IMR-90 (cell line): ENCODE results near the gene SLC31A2. TPM values are rescaled to one million over a fixed set of nuclear protein-coding genes. Genes with fewer than 3 reads are reported as not detected.

ENCODE experiments used
- ATAC-seq: fragments of 200-7000 bp; cut with Tn5 transposase; 2 replicates; pipeline ENCODE4 v1.9.1; 2020; ENCODE audit warnings: low read depth, mild to moderate bottlenecking, moderate library complexity
- BruUV-seq: library from RNA; stranded (reverse); fragments of 400-500 nt; replicated peaks from 2 replicates; lab custom pipeline; 2021; lab: Mats Ljungman, UMichigan
- CTCF ChIA-PET: fragments of 300-600 bp; formaldehyde crosslinking; extraction: SDS; loops from one replicate; lab custom pipeline; 2021; ENCODE audit warnings: antibody characterized with exemption; lab: Yijun Ruan, JAX
- POLR2A ChIA-PET: fragments of 300-600 bp; sonication (Branson Sonifier 250); formaldehyde crosslinking; loops from one replicate; lab custom pipeline; 2022; ENCODE audit warnings: antibody characterized with exemption; ENCODE audit not compliant: unreplicated experiment; lab: Charles Lee
- DNase-seq: peaks from one replicate; pipeline ENCODE4 v3.0.0; 2013
- H2AFZ ChIP-seq: replicated peaks from 2 replicates; pipeline ENCODE3; 2013; ENCODE audit warnings: low read length, mild to moderate bottlenecking; ENCODE audit not compliant: poor library complexity
- H2AK5ac ChIP-seq: 2 replicates; pipeline ENCODE4 v1.6.1; 2013; ENCODE audit warnings: low read depth, low read length, inconsistent platforms
- H2AK9ac ChIP-seq: replicated peaks from 2 replicates; pipeline ENCODE3; 2013; ENCODE audit warnings: mild to moderate bottlenecking, low read depth, low read length, moderate library complexity; ENCODE audit not compliant: poor library complexity
- H2BK120ac ChIP-seq: 2 replicates; pipeline ENCODE4 v1.6.1; 2013; ENCODE audit warnings: low read depth, low read length, inconsistent platforms
- H2BK15ac ChIP-seq: 3 replicates; pipeline ENCODE4 v1.6.1; 2013; ENCODE audit warnings: low read depth, low read length, inconsistent platforms
- H2BK20ac ChIP-seq: 2 replicates; pipeline ENCODE4 v1.6.1; 2013; ENCODE audit warnings: low read depth, mild to moderate bottlenecking, inconsistent platforms, low read length, moderate library complexity
- H2BK5ac ChIP-seq: 2 replicates; pipeline ENCODE4 v1.6.1; 2013; ENCODE audit warnings: mild to moderate bottlenecking, low read depth, low read length, inconsistent platforms; ENCODE audit not compliant: poor library complexity, severe bottlenecking
- H3K14ac ChIP-seq: replicated peaks from 2 replicates; pipeline ENCODE4 v1.6.1; 2013; ENCODE audit warnings: low read depth, low read length, inconsistent platforms
- H3K18ac ChIP-seq: 2 replicates; pipeline ENCODE4 v1.6.1; 2013; ENCODE audit warnings: low read depth, low read length, control low read depth
- H3K23ac ChIP-seq: 2 replicates; pipeline ENCODE4 v1.6.1; 2013; ENCODE audit warnings: low read depth, low read length, inconsistent platforms
- H3K27ac ChIP-seq: 2 replicates; pipeline ENCODE4 v1.5.1; 2013; ENCODE audit warnings: mild to moderate bottlenecking, control low read depth, low read length; ENCODE audit not compliant: insufficient read depth
- H3K27me3 ChIP-seq: 2 replicates; pipeline ENCODE4 v1.6.1; 2013; ENCODE audit warnings: low read length; ENCODE audit not compliant: control insufficient read depth, insufficient read depth
- H3K36me3 ChIP-seq: 2 replicates; pipeline ENCODE4 v1.6.1; 2013; ENCODE audit warnings: low read length, mixed read lengths; ENCODE audit not compliant: control insufficient read depth, insufficient read depth
- H3K4ac ChIP-seq: 2 replicates; pipeline ENCODE4 v1.6.1; 2013; ENCODE audit warnings: low read depth, low read length, inconsistent platforms
- H3K4me1 ChIP-seq: 2 replicates; pipeline ENCODE4 v1.6.1; 2013; ENCODE audit warnings: low read length, mixed read lengths; ENCODE audit not compliant: control insufficient read depth, insufficient read depth
- H3K4me2 ChIP-seq: 2 replicates; pipeline ENCODE4 v1.6.1; 2013; ENCODE audit warnings: low read depth, mild to moderate bottlenecking, control low read depth, low read length, moderate library complexity
- H3K4me3 ChIP-seq: 2 replicates; pipeline ENCODE4 v1.5.1; 2013; ENCODE audit warnings: low read depth, mild to moderate bottlenecking, control low read depth, low read length, moderate library complexity; ENCODE audit not compliant: insufficient read depth
- H3K56ac ChIP-seq: 2 replicates; pipeline ENCODE4 v1.6.1; 2013; ENCODE audit warnings: low read length, inconsistent platforms; ENCODE audit not compliant: insufficient read depth; ENCODE audit errors: extremely low read depth
- H3K79me1 ChIP-seq, 2 experiments: 2 replicates each; pipeline ENCODE4 v1.6.1; 2013; ENCODE audit warnings: low read length in 2 of 2, inconsistent platforms in 1 of 2, low read depth in 1 of 2
- H3K9ac ChIP-seq: 2 replicates; pipeline ENCODE4 v1.6.1; 2013; ENCODE audit warnings: low read depth, low read length, control low read depth
- H3K9me1 ChIP-seq: 2 replicates; pipeline ENCODE4 v1.6.1; 2013; ENCODE audit warnings: low read length, inconsistent platforms; ENCODE audit not compliant: insufficient read depth
- H3K9me3 ChIP-seq: 2 replicates; pipeline ENCODE4 v1.6.1; 2013; ENCODE audit warnings: low read length; ENCODE audit not compliant: control insufficient read depth, insufficient read depth
- H4K20me1 ChIP-seq: 2 replicates; pipeline ENCODE4 v1.6.1; 2013; ENCODE audit warnings: low read length, inconsistent platforms; ENCODE audit not compliant: insufficient read depth
- H4K5ac ChIP-seq: 2 replicates; pipeline ENCODE4 v1.6.1; 2013; ENCODE audit warnings: mild to moderate bottlenecking, low read depth, low read length, control low read depth
- H4K8ac ChIP-seq, 2 experiments: 2 replicates each; pipeline ENCODE4 v1.6.1; 2013; ENCODE audit warnings: low read depth in 2 of 2, low read length in 2 of 2, control low read depth in 1 of 2, inconsistent platforms in 1 of 2
- H4K91ac ChIP-seq: 2 replicates; pipeline ENCODE4 v1.6.1; 2013; ENCODE audit warnings: low read depth, low read length, inconsistent platforms; ENCODE audit not compliant: insufficient read depth
- BHLHE40 ChIP-seq: fragments of 150-350 bp; IDR thresholded peaks from 2 replicates; pipeline ENCODE4 v1.6.1; 2016; ENCODE audit warnings: mild to moderate bottlenecking, low read depth, low read length
- CEBPB ChIP-seq: IDR thresholded peaks from 2 replicates; pipeline ENCODE4 v1.6.1; 2012; ENCODE audit warnings: low read depth, low read length, improper control_type of control experiment
- MAZ ChIP-seq: IDR thresholded peaks from 2 replicates; pipeline ENCODE4 v1.6.1; 2012; ENCODE audit warnings: low read depth, mild to moderate bottlenecking, low read length, improper control_type of control experiment, moderate library complexity, borderline replicate concordance
- NFE2L2 ChIP-seq: fragments of 150-350 bp; IDR thresholded peaks from 2 replicates; pipeline ENCODE4 v1.6.1; 2016; ENCODE audit warnings: low read depth, mild to moderate bottlenecking, low read length
- POLR2A ChIP-seq: IDR thresholded peaks from 2 replicates; pipeline ENCODE4 v1.6.1; 2012; ENCODE audit warnings: mild to moderate bottlenecking, low read depth, low read length
- RCOR1 ChIP-seq: IDR thresholded peaks from 2 replicates; pipeline ENCODE4 v1.6.1; 2012; ENCODE audit warnings: mild to moderate bottlenecking, low read length, improper control_type of control experiment; ENCODE audit not compliant: insufficient replicate concordance
- RFX5 ChIP-seq: IDR thresholded peaks from 2 replicates; pipeline ENCODE4 v1.8.0; 2012; ENCODE audit warnings: low read depth, mild to moderate bottlenecking, low read length, moderate library complexity
- SMC3 ChIP-seq: fragments of 150-350 bp; IDR thresholded peaks from 2 replicates; pipeline ENCODE4 v1.6.1; 2016; ENCODE audit warnings: low read depth, mild to moderate bottlenecking, antibody characterized with exemption, low read length, moderate library complexity
- WGBS, 2 experiments: methylation state at CpG; one replicate each; pipeline versions ENCODE4 v1.1.5 to v1.1.7; 2013; ENCODE audit warnings: missing lambda C conversion rate in 2 of 2; ENCODE audit not compliant: insufficient read length in 1 of 2; ENCODE audit errors: extremely low coverage in 2 of 2; 5-methylcytosine and 5-hydroxymethylcytosine counted together
- dilution Hi-C: fragments of 300-500 bp; cut with HindIII; formaldehyde crosslinking; loops from one replicate; pipeline ENCODE4 v1.14.3; 2018; ENCODE audit warnings: low sequenced_read_pairs; ENCODE audit not compliant: unreplicated experiment
- in situ Hi-C: fragments of 300-500 bp; cut with MboI; formaldehyde crosslinking; loops from 3 replicates; pipeline ENCODE4 v1.14.3; 2019; ENCODE audit warnings: low sequenced_read_pairs, inconsistent platforms, mixed read lengths
- intact Hi-C: fragments of 100-400 bp; cut with micrococcal nuclease; formaldehyde crosslinking; loops from 2 replicates; pipeline ENCODE4 v1.10.0; 2022
- polyA plus RNA-seq, 3 experiments: library from polyadenylated mRNA; depleted of rRNA; stranded (reverse); fragments of >200 nt; gene quantifications; 2 replicates each; pipeline ENCODE4 v1.2.3, GENCODE V29; 2012; ENCODE audit warnings: low replicate concordance in 1 of 3
- total RNA-seq: library from RNA; depleted of rRNA; stranded (reverse); fragments of >200 nt; gene quantifications from 2 replicates; pipeline ENCODE4 v1.2.3, GENCODE V29; 2012
- TF ChIP-seq, protein P1 (sequence below): conservative IDR thresholded peaks from 2 replicates; pipeline ENCODE4 v1.5.1; 2012; ENCODE audit warnings: mild to moderate bottlenecking, low read depth, low read length, improper control_type of control experiment

Gene SLC31A2
- total and polyA plus RNA-seq, 2 of the 4 experiments (the other 2 are of a cell fraction): 5.1 to 7.2 TPM

DNA sequence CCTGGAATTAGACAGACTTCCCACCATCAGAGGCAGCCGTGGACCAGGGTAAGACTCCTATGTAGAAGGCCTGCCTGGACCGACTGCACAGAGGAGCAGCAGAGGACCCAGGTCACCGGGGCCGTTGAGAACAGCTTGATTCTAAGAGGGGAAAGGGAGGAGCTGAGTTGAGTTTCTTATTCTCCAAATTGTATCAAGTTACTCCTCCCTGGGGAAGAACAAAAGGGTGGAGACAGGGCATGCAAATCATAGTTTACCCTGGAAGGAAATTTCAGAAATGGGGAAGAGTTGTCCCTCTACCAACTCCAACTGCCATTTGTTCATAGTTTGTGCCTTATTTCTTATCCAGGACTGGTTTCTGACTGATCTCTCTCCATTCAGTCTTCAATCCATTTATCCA, 20.9 kb upstream of the SLC31A2 start:
- Histone ChIP-seq H4K20me1 (no peaks in the 10 kb centered on the region), H3K14ac (no peak overlapping the region), H4K5ac (no peak overlapping the region), H3K36me3 (no peaks in the 10 kb centered on the region), H2AK5ac (no peak overlapping the region), H2AFZ (no peak overlapping the region), H3K9me1 (no peaks in the 10 kb centered on the region), H3K27me3 (peaks cover 3% of the 10 kb centered on the region; the same call in 1 of the 2 replicates), H4K91ac (no peak overlapping the region), H3K9ac (no peak overlapping the region), H4K8ac (no peak overlapping the region), H3K4me3 (no peak overlapping the region), H2BK5ac (no peak overlapping the region), H3K4me2 (no peak overlapping the region), H3K4ac (no peak overlapping the region), H3K4me1 (no peaks in the 10 kb centered on the region), H3K18ac (no peak overlapping the region), H3K56ac (no peak overlapping the region), H3K27ac (no peak overlapping the region), H2BK20ac (no peak overlapping the region), H3K9me3 (no peaks in the 10 kb centered on the region), H2AK9ac (no peak overlapping the region), H2BK15ac (no peak overlapping the region), H3K79me1 (no peaks in the 10 kb centered on the region), H2BK120ac (no peak overlapping the region), H3K23ac (no peak overlapping the region)
- POLR2A ChIA-PET: no interaction called here
- no peak for TF ChIP-seq POLR2A
- no peak for TF ChIP-seq BHLHE40
- TF ChIP-seq MAZ: no peak
- no peak for TF ChIP-seq RFX5
- TF ChIP-seq CEBPB: no peak
- no peak for TF ChIP-seq SMC3
- no peak for TF ChIP-seq RCOR1
- TF ChIP-seq, protein P1, sequence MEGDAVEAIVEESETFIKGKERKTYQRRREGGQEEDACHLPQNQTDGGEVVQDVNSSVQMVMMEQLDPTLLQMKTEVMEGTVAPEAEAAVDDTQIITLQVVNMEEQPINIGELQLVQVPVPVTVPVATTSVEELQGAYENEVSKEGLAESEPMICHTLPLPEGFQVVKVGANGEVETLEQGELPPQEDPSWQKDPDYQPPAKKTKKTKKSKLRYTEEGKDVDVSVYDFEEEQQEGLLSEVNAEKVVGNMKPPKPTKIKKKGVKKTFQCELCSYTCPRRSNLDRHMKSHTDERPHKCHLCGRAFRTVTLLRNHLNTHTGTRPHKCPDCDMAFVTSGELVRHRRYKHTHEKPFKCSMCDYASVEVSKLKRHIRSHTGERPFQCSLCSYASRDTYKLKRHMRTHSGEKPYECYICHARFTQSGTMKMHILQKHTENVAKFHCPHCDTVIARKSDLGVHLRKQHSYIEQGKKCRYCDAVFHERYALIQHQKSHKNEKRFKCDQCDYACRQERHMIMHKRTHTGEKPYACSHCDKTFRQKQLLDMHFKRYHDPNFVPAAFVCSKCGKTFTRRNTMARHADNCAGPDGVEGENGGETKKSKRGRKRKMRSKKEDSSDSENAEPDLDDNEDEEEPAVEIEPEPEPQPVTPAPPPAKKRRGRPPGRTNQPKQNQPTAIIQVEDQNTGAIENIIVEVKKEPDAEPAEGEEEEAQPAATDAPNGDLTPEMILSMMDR: no peak
- TF ChIP-seq NFE2L2: no peak
- no peak for DNase-seq
- in situ Hi-C loops (no loop called here), intact Hi-C loops (no loop called here), dilution Hi-C loops (no loop called here)
- no TSS peak for BruUV-seq
- CTCF ChIA-PET: no interaction called here
- WGBS, 2 experiments: no CpG with 5 or more reads among the region's 4 CpGs
- no peak for ATAC-seq
